Kasumi-1 (cell line): ENCODE results near the gene MYL6B.
"Not testable (repeated sequence)": the region's sequence is repeated elsewhere in the genome, so short reads cannot be mapped to it uniquely, and the experiment has no call there.

Experiments
- DNase-seq, 2 experiments: peaks; one replicate each; lab custom pipeline; 2025; lab: John Stamatoyannopoulos, UW

MYL6B gene

GRCh38 chr12:56152756-56153677, 630 bp downstream of the MYL6B start:
- DNase-seq = no peak

GRCh38 chr12:56153678-56154065, 1.3 kb downstream of the MYL6B start:
- DNase-seq = no peak

DNA sequence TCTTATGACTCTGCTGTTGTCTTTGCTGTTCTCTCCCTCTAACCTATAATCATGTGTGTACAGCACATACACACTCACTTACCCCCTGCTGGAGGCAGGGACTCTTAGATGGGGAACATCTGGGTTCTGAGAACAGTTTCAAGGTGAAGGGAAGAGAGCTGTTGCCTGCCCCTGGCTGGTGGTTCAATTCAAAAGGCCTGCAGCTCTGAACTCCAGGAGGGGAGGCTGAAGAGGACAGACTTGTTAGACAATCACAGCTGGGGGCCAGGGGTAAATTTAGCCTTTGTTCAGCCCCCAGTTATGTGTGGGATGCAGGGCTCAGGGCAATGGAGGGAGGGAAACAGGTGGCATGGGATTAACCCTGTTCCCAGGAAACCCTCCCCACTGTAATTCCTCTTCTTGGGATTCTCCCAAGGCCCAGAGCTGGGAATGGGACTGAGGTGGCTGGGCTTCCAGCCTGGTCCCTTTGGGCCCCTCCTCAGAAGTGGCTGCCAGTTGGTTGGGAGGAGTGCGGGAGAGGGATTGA, 1.9 kb downstream of the MYL6B start:
- no peak for DNase-seq

- DNase-seq = no peak
Observed at GRCh38 chr12:56154818-56155217, 2.4 kb downstream of the MYL6B start.

- DNase-seq = no peak
Observed at GRCh38 chr12:56155256-56155845, 3.0 kb downstream of the MYL6B start.

- not testable (repeated sequence) for DNase-seq
Observed at GRCh38 chr12:56156464-56157200, 4.2 kb downstream of the MYL6B start.

- DNase-seq = peak; percentile 90 to 94
Observed at GRCh38 chr12:56157201-56158028, 5.0 kb downstream of the MYL6B start.

GRCh38 chr12:56158029-56158925, 5.9 kb downstream of the MYL6B start, which contains the start of gene MYL6:
MYL6 (plus strand) TSS chr12:56158359; CDS start chr12:56158402, 43 bp downstream.
- DNase-seq = peak; percentile 98

- peak; percentile 47 to 71 for DNase-seq
Observed at GRCh38 chr12:56158926-56159461, 6.6 kb downstream of the MYL6B start.

DNA sequence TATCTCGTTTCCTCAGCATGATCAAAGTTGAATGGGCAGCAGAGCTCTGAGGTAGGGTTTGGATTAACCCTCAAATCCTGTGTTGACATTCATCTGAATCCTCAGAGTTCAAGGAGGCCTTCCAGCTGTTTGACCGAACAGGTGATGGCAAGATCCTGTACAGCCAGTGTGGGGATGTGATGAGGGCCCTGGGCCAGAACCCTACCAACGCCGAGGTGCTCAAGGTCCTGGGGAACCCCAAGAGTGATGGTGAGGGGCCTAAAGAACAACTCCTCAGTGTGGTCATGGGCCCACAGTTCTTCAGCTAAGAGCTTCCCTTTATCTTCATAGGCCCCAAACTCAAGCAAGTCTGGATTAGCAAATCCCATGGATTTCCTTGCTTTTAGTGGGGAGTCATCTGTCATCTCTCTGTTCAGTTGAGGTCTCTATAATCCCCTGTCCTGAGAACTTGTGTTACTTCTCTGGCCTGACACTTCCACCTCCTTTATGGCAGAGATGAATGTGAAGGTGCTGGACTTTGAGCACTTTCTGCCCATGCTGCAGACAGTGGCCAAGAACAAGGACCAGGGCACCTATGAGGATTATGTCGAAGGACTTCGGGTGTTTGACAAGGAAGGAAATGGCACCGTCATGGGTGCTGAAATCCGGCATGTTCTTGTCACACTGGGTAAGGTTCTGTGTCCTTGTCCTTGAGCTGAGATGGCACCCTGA, 7.2 kb downstream of the MYL6B start:
- no peak for DNase-seq

GRCh38 chr12:56160193-56160763, 7.9 kb downstream of the MYL6B start:
- DNase-seq = peak; percentile 30 to 36

GRCh38 chr12:56160894-56161689, 8.7 kb downstream of the MYL6B start:
- no peak for DNase-seq

- no peak for DNase-seq
Observed at GRCh38 chr12:56161690-56162351, 9.4 kb downstream of the MYL6B start.

GRCh38 chr12:56162468-56163290, 10.3 kb downstream of the MYL6B start:
- no peak for DNase-seq

- no peak for DNase-seq
Observed at GRCh38 chr12:56163533-56164344, 11.4 kb downstream of the MYL6B start.

- DNase-seq = no peak
Observed at GRCh38 chr12:56164345-56164729, 11.9 kb downstream of the MYL6B start.
